Subcutaneous adipose tissue (tissue), 4 donors: ENCODE measurements around the gene DLGAP4. TPM values are rescaled to one million over a fixed set of nuclear protein-coding genes. Genes with fewer than 3 reads are reported as not detected.

Experiments used
- total RNA-seq, 4 donors: library from RNA; depleted of rRNA; stranded (reverse); fragments of >200 nt; gene quantifications; one replicate each; pipeline ENCODE4 v1.1.0, GENCODE V29; 2016
- TF ChIP-seq, protein P1 (sequence below): fragments of 450-650 bp; IDR thresholded peaks from one replicate; pipeline ENCODE4 v1.5.1; 2016; ENCODE audit warnings: low read depth, mild to moderate bottlenecking, control low read depth, antibody characterized with exemption, moderate library complexity

DLGAP4 gene
- total RNA-seq, 4 donors from 2014 or later = 25.8 to 47.4 (median 38.9) TPM

- TF ChIP-seq, protein P1, sequence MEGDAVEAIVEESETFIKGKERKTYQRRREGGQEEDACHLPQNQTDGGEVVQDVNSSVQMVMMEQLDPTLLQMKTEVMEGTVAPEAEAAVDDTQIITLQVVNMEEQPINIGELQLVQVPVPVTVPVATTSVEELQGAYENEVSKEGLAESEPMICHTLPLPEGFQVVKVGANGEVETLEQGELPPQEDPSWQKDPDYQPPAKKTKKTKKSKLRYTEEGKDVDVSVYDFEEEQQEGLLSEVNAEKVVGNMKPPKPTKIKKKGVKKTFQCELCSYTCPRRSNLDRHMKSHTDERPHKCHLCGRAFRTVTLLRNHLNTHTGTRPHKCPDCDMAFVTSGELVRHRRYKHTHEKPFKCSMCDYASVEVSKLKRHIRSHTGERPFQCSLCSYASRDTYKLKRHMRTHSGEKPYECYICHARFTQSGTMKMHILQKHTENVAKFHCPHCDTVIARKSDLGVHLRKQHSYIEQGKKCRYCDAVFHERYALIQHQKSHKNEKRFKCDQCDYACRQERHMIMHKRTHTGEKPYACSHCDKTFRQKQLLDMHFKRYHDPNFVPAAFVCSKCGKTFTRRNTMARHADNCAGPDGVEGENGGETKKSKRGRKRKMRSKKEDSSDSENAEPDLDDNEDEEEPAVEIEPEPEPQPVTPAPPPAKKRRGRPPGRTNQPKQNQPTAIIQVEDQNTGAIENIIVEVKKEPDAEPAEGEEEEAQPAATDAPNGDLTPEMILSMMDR = no peak
Measured at GRCh38 chr20:36336954-36337704, 31.0 kb downstream of the DLGAP4 start.

- TF ChIP-seq, protein P1 = no peak
Measured at GRCh38 chr20:36337886-36338285, 31.7 kb downstream of the DLGAP4 start.

DNA sequence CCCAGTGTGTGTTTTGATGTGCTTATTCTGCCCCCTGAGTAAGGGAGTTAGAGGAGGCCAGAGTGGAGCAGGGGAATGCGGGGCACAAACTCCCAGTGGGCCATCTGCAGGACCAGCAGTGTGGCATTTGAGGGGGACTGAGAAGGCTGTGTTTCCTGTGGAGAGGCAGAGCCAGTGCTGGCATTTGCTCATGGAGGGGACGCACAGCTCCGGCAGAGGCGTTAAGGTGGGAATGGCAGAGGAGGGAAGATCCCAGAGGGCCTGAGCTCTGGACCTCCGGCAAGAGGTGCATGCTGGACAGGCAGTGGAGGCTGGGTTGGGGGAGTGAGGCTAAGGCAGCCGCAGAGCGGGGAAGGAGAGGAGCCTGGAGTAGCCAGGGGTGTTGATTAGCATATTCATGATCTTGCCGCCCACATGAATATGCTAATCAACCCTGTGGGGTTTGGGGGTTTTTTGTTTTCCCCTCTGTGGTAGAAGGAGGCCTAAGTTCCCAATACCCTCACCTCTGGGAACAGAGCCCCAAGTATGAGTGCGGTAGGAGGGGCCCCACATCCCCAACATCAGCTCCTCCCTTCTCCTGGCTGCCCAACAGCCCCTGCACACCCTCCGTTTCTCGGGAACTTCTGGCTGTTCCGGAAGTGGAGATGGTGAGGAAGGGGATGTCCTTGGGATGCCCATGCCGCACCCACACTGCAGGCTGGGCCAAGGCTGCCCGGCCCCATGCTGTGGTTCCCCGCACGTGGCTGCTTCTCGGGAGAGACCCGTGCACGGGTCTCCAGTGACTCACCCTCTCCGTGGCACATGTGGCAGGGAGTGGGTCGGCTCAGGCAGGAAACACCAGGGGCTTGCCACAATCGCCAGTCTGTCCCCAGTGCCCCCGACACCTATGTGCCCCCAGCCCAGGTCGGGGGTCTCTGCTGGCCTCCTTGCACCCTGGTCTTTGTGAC is 33.8 kb downstream of the DLGAP4 start:
- TF ChIP-seq, protein P1 = no peak

GRCh38 chr20:36340593-36340990 is 34.5 kb downstream of the DLGAP4 start:
- TF ChIP-seq, protein P1 = no peak

DNA sequence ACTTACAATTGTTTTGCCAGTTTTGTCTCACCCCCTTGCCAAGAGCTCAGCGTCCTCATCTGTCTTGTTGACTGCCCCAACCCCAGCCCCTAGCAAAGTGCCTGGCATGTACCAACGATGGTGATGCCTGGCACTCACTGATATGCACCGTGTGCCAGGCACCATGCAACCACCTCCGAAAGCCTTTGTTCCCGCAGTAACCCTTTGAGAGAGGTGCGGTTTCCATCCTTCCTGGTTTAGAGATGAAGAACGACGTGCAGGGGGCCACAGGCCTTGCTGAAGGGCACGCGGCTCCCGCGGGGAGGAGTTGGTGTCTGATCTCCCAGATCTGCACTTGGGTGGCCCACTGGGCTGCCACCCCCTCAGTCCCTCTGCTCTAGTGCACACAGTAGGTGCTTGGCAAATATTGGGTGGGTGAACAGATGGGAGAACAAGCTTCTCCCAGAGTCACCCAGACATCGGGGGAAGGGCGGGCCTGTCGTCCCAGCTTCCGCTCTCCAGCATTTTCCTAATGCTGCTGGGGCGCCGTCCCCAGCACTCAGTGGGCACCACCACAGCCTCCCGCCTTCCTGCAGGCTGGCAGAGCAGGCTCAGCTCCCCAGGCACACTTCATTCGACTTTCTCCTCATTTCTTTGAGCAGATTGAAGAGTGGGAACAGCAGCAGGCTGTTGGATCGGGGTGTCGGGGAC is 35.3 kb downstream of the DLGAP4 start:
- TF ChIP-seq, protein P1 = no peak

DNA sequence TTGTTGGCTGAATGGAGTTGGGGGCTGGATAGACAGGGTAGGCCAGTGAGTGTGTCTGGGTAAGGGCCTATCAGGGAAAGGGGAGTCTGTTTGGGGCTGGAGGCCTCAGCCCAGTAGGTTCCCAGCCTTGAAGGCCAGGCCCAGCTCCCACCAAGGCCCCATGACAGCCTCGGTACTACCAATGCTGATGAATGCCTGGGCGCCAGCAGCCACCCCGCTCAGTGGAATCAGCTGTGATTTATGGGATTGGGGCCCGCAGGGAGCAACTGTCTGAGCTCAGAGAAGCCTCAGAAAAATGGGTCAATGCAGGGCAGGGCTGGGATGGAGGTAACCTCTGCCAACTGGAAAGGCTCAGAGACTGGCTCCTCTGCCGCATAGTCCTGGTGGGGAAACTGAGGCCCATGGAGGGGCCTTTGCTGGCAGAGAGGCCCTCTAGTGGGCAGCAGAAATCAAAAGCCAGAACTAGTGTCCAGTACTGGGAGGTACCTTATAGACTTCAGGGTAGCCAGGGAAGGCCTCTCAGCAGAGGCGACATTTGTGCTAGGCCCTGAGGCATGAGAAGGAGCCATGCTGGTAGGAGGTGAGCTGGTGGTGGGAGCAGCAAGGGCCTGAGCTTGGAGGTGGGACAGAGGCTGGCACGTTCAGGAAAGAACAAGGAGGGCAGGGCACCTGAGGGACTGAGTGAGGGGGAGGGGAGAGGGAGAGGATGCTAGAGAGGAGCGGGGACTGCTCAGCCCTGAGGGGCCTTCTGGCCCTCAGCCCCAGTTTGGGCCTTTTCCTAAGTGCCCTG is 36.4 kb downstream of the DLGAP4 start:
- TF ChIP-seq, protein P1 = no peak
